ENCODE data around the gene TNFAIP8. TPM values are rescaled to one million over a fixed set of nuclear protein-coding genes. Genes with fewer than 3 reads are reported as not detected.

The TNFAIP8 gene
- total RNA-seq, 4 donors from 2014 or later, result 9.8 to 28.1 (median 22.5) TPM

- Histone ChIP-seq H3K36me3 (no peaks in the 10 kb centered on the region), H3K27me3 (no peaks in the 10 kb centered on the region), H3K4me1 (peaks cover 0 to 46% (median 7%) of the 10 kb centered on the region in 4 donors), H3K9me3 (no peaks in the 10 kb centered on the region), H3K4me3 (no peak overlapping the region), H3K27ac (no peak overlapping the region)
- DNase-seq, result no peak
- TF ChIP-seq EP300 (IDR thresholded peaks at IDR 0.05; ENCODE audit: low read depth) (no peak), POLR2A (IDR thresholded peaks at IDR 0.05) (no peak), CTCF (IDR thresholded peaks at IDR 0.05) (no peak), POLR2AphosphoS5 (IDR thresholded peaks at IDR 0.05) (no peak)
- 63 to 86% methylated on average over 1 to 2 of the region's 2 CpGs for WGBS, 2 donors (ENCODE audit: low coverage in 1 of 2)
- in situ Hi-C loops (cut with MboI; ENCODE audit: low pct_ligation_motif_present in 1 of 4, low pct_unique_long_range_greater_than_20kb in 1 of 4, low sequenced_read_pairs in 3 of 4), result no loop called here
- intact Hi-C loops (cut with DNase I; ENCODE audit: low total_unique reads), result no loop called here
Measured at GRCh38 chr5:119363271-119363670, 7.5 kb downstream of the TNFAIP8 start.

GRCh38 chr5:119363936-119364335 is 8.1 kb downstream of the TNFAIP8 start:
- WGBS, 2 donors (ENCODE audit: low coverage in 1 of 2), result 71 to 80% methylated on average over 1 to 2 of the region's 2 CpGs
- intact Hi-C loops (cut with DNase I; ENCODE audit: low total_unique reads), result no loop called here

GRCh38 chr5:119365847-119366539 is 10.2 kb downstream of the TNFAIP8 start:
- in situ Hi-C loops (cut with MboI; ENCODE audit: low pct_ligation_motif_present in 1 of 4, low pct_unique_long_range_greater_than_20kb in 1 of 4, low sequenced_read_pairs in 3 of 4), result no loop called here
- peak overlapping the region in 1 of 4 donors; percentile 39 for H3K27ac ChIP-seq
- H3K4me3 ChIP-seq, result no peak overlapping the region
- intact Hi-C loops (cut with DNase I; ENCODE audit: low total_unique reads), result no loop called here
- TF ChIP-seq CTCF (IDR thresholded peaks at IDR 0.05), result no peak
- TF ChIP-seq POLR2A (IDR thresholded peaks at IDR 0.05), result no peak
- TF ChIP-seq POLR2AphosphoS5 (IDR thresholded peaks at IDR 0.05), result no peak
- no peak for TF ChIP-seq EP300 (IDR thresholded peaks at IDR 0.05; ENCODE audit: low read depth)
- WGBS, 2 donors (ENCODE audit: low coverage in 1 of 2), result 54 to 81% methylated on average over 3 of the region's 3 CpGs
- peaks cover 0 to 33% (median 9%) of the 10 kb centered on the region in 4 donors for H3K4me1 ChIP-seq
- H3K36me3 ChIP-seq, result no peaks in the 10 kb centered on the region
- no peaks in the 10 kb centered on the region for H3K9me3 ChIP-seq
- no peaks in the 10 kb centered on the region for H3K27me3 ChIP-seq
- DNase-seq, result no peak

More at GRCh38 chr5:119363936-119364335, 8.1 kb downstream of the TNFAIP8 start:
- no peaks in the 10 kb centered on the region for H3K36me3 ChIP-seq
- in situ Hi-C loops (cut with MboI; ENCODE audit: low pct_ligation_motif_present in 1 of 4, low pct_unique_long_range_greater_than_20kb in 1 of 4, low sequenced_read_pairs in 3 of 4), result no loop called here
- H3K4me3 ChIP-seq, result no peak overlapping the region
- H3K9me3 ChIP-seq, result no peaks in the 10 kb centered on the region
- peaks cover 0 to 43% (median 7%) of the 10 kb centered on the region in 4 donors for H3K4me1 ChIP-seq
- no peak for DNase-seq
- no peaks in the 10 kb centered on the region for H3K27me3 ChIP-seq
- no peak overlapping the region for H3K27ac ChIP-seq
- TF ChIP-seq CTCF (IDR thresholded peaks at IDR 0.05) (no peak), EP300 (IDR thresholded peaks at IDR 0.05; ENCODE audit: low read depth) (no peak), POLR2AphosphoS5 (IDR thresholded peaks at IDR 0.05) (no peak), POLR2A (IDR thresholded peaks at IDR 0.05) (no peak)

GRCh38 chr5:119366540-119366881 is 10.7 kb downstream of the TNFAIP8 start:
- H3K27me3 ChIP-seq, result no peaks in the 10 kb centered on the region
- no peaks in the 10 kb centered on the region for H3K36me3 ChIP-seq
- in situ Hi-C loops (cut with MboI; ENCODE audit: low pct_ligation_motif_present in 1 of 4, low pct_unique_long_range_greater_than_20kb in 1 of 4, low sequenced_read_pairs in 3 of 4) (no loop called here), intact Hi-C loops (cut with DNase I; ENCODE audit: low total_unique reads) (no loop called here)
- H3K9me3 ChIP-seq, result no peaks in the 10 kb centered on the region
- H3K4me3 ChIP-seq, result no peak overlapping the region
- DNase-seq, result no peak
- TF ChIP-seq POLR2AphosphoS5 (IDR thresholded peaks at IDR 0.05) (no peak), EP300 (IDR thresholded peaks at IDR 0.05; ENCODE audit: low read depth) (no peak), POLR2A (IDR thresholded peaks at IDR 0.05) (no peak), CTCF (IDR thresholded peaks at IDR 0.05) (no peak)
- H3K27ac ChIP-seq, result peak overlapping the region in 1 of 4 donors; percentile 39
- 66 to 71% methylated on average over 1 to 2 of the region's 2 CpGs for WGBS, 2 donors (ENCODE audit: low coverage in 1 of 2)
- peaks cover 0 to 33% (median 9%) of the 10 kb centered on the region in 4 donors for H3K4me1 ChIP-seq

Measured in transverse colon (tissue), 4 donors.